DMS153 treated with DMSO at 0.1 percent for 48 hours (cell line): Measurements from ENCODE around the gene RASSF5.

Experiments
- DNase-seq: peaks from one replicate; lab custom pipeline; 2025; ENCODE audit not compliant: unreplicated experiment; lab: John Stamatoyannopoulos, UW

RASSF5 gene

GRCh38 chr1:206544562-206545257 is 37.4 kb downstream of the RASSF5 start:
- DNase-seq: peak; percentile 52

GRCh38 chr1:206545351-206545750 is 38.0 kb downstream of the RASSF5 start:
- no peak for DNase-seq

GRCh38 chr1:206547104-206547503 is 39.8 kb downstream of the RASSF5 start:
- DNase-seq: no peak

- peak; percentile 80 for DNase-seq
These were observed 43.1 kb downstream of the RASSF5 start for GRCh38 chr1:206550446-206550845.

GRCh38 chr1:206551296-206551985 is 44.1 kb downstream of the RASSF5 start:
- no peak for DNase-seq

- no peak for DNase-seq
These were observed 44.6 kb downstream of the RASSF5 start for GRCh38 chr1:206551986-206552326.

GRCh38 chr1:206554211-206554610 is 46.9 kb downstream of the RASSF5 start:
- no peak for DNase-seq

GRCh38 chr1:206554701-206555472 is 47.6 kb downstream of the RASSF5 start:
- DNase-seq: no peak

GRCh38 chr1:206555473-206555935 is 48.2 kb downstream of the RASSF5 start:
- DNase-seq: no peak

- DNase-seq: no peak
These were observed 48.9 kb downstream of the RASSF5 start for GRCh38 chr1:206556047-206556749.

GRCh38 chr1:206556750-206557635 is 49.7 kb downstream of the RASSF5 start:
- peak; percentile 65 for DNase-seq

- no peak for DNase-seq
These were observed 50.5 kb downstream of the RASSF5 start for GRCh38 chr1:206557636-206558473.

- DNase-seq: no peak
These were observed 51.7 kb downstream of the RASSF5 start for GRCh38 chr1:206558794-206559671.

GRCh38 chr1:206559672-206559995 is 52.3 kb downstream of the RASSF5 start:
- no peak for DNase-seq

GRCh38 chr1:206560007-206560716 is 52.8 kb downstream of the RASSF5 start:
- DNase-seq: no peak

- DNase-seq: no peak
These were observed 56.3 kb downstream of the RASSF5 start for GRCh38 chr1:206563367-206564207.

- DNase-seq: no peak
These were observed 58.7 kb downstream of the RASSF5 start for GRCh38 chr1:206565995-206566394.
